ENCODE results near the gene DAPP1. TPM values are rescaled to one million over a fixed set of nuclear protein-coding genes. Genes with fewer than 3 reads are reported as not detected.

The DAPP1 gene
- total RNA-seq, 2 experiments from 2014 or later, result 24.6 to 25.3 TPM

DNA sequence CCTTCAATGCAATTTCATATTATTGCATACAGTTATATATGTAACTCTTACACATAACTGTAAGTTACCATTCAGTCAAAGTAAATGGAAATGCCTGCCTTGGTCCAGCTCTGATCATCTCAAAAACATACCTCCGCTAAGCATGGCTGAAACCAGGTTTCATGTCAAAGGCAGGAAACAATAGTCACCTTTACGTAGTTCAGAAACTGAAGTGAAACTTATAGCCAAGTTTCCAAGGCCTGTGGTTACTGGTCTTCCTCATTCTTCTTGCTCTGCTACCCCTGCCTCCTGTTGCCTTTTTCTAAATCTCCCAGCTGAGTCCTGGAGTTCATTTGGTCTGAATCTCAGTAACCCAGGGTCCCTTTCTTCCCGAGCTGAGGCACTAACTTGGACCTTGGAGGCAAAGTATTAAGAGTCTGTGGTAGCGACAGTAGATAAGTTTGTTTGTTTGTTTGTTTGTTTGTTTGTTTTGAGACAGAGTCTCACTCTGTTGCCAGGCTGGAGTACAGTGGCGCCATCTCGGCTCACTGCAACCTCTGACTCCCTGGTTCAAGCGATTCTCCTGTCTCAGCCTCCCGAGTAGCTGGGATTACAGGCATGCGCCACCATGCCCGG lies 30.8 kb downstream of the DAPP1 start:
- CTCF ChIA-PET, result interaction anchor here (1.0 to 4.2 kb wide), 10 partner anchors 10 to 246 kb away, joined by 3 to 21 read pairs (median 4); partner anchors contain the start of genes DAPP1 and LAMTOR3
- H3K4me1 Mint-ChIP-seq, result peaks cover 73% of the 10 kb centered on the region
- peak overlapping the region; percentile 97 for H3K27ac Mint-ChIP-seq
- H3K9me3 Mint-ChIP-seq (ENCODE audit: low read depth), result no peaks in the 10 kb centered on the region
- H3K36me3 Mint-ChIP-seq, result peaks cover 32% of the 10 kb centered on the region
- DNase-seq (peak; percentile 50), ATAC-seq (peak; percentile 57)
- no peaks in the 10 kb centered on the region for H3K27me3 Mint-ChIP-seq
- peak overlapping the region; percentile 43 for H3K4me3 Mint-ChIP-seq

- CTCF ChIA-PET, result interaction anchor here (1.0 to 3.7 kb wide), 4 partner anchors 9 to 43 kb away, joined by 3 to 21 read pairs (median 3); no protein-coding TSS in a partner anchor
- H3K36me3 Mint-ChIP-seq, result peaks cover 31% of the 10 kb centered on the region
- H3K27me3 Mint-ChIP-seq, result no peaks in the 10 kb centered on the region
- no peak overlapping the region for H3K4me3 Mint-ChIP-seq
- no peak for ATAC-seq
- H3K4me1 Mint-ChIP-seq, result peaks cover 80% of the 10 kb centered on the region
- H3K9me3 Mint-ChIP-seq (ENCODE audit: low read depth), result no peaks in the 10 kb centered on the region
- DNase-seq, result peak; percentile 49
- H3K27ac Mint-ChIP-seq, result peak overlapping the region; percentile 97
These were observed 32.0 kb downstream of the DAPP1 start for GRCh38 chr4:99848591-99849001.

GRCh38 chr4:99852199-99852749 lies 35.6 kb downstream of the DAPP1 start:
- H3K4me3 Mint-ChIP-seq, result peak overlapping the region; percentile 61
- no peak for DNase-seq
- no peaks in the 10 kb centered on the region for H3K27me3 Mint-ChIP-seq

GRCh38 chr4:99853190-99853589 lies 36.6 kb downstream of the DAPP1 start:
- no peak for ATAC-seq
- H3K4me1 Mint-ChIP-seq, result peaks cover 81% of the 10 kb centered on the region
- H3K36me3 Mint-ChIP-seq, result peaks cover 58% of the 10 kb centered on the region
- no peaks in the 10 kb centered on the region for H3K9me3 Mint-ChIP-seq (ENCODE audit: low read depth)
- H3K27me3 Mint-ChIP-seq, result no peaks in the 10 kb centered on the region
- no peak overlapping the region for H3K4me3 Mint-ChIP-seq
- DNase-seq, result no peak
- CTCF ChIA-PET, result interaction anchor here (1.1 kb wide), 1 partner anchor 32 kb away, joined by 4 read pairs; no protein-coding TSS in a partner anchor
- H3K27ac Mint-ChIP-seq, result peak overlapping the region; percentile 47

More at GRCh38 chr4:99852199-99852749, 35.6 kb downstream of the DAPP1 start:
- H3K4me1 Mint-ChIP-seq, result peaks cover 84% of the 10 kb centered on the region
- no peaks in the 10 kb centered on the region for H3K9me3 Mint-ChIP-seq (ENCODE audit: low read depth)
- CTCF ChIA-PET, result interaction anchor here (0.9 to 2.2 kb wide), 3 partner anchors 9 to 44 kb away, joined by 3 to 10 read pairs (median 3); no protein-coding TSS in a partner anchor
- H3K27ac Mint-ChIP-seq, result peak overlapping the region; percentile 95
- ATAC-seq, result no peak
- H3K36me3 Mint-ChIP-seq, result peaks cover 52% of the 10 kb centered on the region

- CTCF ChIA-PET, result interaction anchor here (1.1 to 1.2 kb wide), 2 partner anchors 31 to 42 kb away, joined by 3 to 4 read pairs; no protein-coding TSS in a partner anchor
- ATAC-seq, result no peak
- DNase-seq, result no peak
- Mint-ChIP-seq H3K36me3 (peaks cover 60% of the 10 kb centered on the region), H3K9me3 (ENCODE audit: low read depth) (no peaks in the 10 kb centered on the region), H3K27me3 (no peaks in the 10 kb centered on the region), H3K4me1 (peaks cover 75% of the 10 kb centered on the region), H3K27ac (no peak overlapping the region), H3K4me3 (no peak overlapping the region)
These were observed 37.4 kb downstream of the DAPP1 start for GRCh38 chr4:99853999-99854398.

DNA sequence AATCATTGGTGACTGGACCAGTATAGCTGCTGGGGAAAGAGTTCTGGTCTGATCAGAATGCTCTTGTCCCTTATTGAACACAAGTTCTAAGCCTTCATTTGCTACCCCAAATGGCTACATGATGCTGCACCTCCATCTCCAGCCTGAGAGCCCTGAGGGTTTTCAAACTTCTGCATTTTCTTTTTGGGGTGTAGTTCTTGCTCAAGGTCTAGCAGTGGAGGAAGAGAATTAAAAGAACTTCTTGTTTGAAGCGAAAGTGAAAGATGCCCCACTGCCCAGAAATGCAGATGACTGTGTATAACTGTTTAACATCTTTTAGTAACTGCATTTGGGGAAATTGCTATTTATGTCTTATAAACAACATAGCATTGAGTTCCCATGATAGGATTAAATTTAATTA lies 39.1 kb downstream of the DAPP1 start:
- no peaks in the 10 kb centered on the region for H3K9me3 Mint-ChIP-seq (ENCODE audit: low read depth)
- no peaks in the 10 kb centered on the region for H3K27me3 Mint-ChIP-seq
- H3K36me3 Mint-ChIP-seq, result peaks cover 60% of the 10 kb centered on the region
- CTCF ChIA-PET, result interaction anchor here (0.8 to 3.2 kb wide), 6 partner anchors 29 to 95 kb away, joined by 3 to 9 read pairs (median 4); partner anchors contain the start of genes DAPP1 and DNAJB14
- peaks cover 65% of the 10 kb centered on the region for H3K4me1 Mint-ChIP-seq
- peak overlapping the region; percentile 57 for H3K4me3 Mint-ChIP-seq
- H3K27ac Mint-ChIP-seq, result peak overlapping the region; percentile 97
- DNase-seq (peak; percentile 55), ATAC-seq (peak; percentile 48)

DNA sequence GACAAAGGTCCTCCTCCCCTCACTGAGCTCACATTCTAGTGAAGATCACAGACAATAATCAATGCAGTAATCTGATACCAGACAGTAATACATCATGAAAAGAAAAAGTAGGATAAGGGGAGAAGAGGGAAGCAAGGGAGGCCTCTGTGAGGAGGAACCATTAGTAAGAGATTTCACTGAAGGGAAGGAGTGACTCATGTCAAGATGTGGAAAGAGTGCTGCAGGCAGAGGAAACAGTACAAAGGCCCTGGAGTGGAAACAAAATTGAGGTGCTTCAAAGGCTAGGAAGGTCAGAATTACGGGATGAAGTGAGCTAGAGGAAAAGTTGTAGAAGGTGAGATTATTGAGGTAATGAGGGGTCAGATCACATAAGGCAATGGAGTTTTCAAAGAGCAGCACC lies 39.5 kb downstream of the DAPP1 start:
- CTCF ChIA-PET, result interaction anchor here (0.8 to 3.2 kb wide), 8 partner anchors 10 to 95 kb away, joined by 3 to 9 read pairs (median 4); partner anchors contain the start of genes DAPP1 and DNAJB14
- DNase-seq (peak; percentile 51), ATAC-seq (peak; percentile 68)
- Mint-ChIP-seq H3K9me3 (ENCODE audit: low read depth) (no peaks in the 10 kb centered on the region), H3K36me3 (peaks cover 58% of the 10 kb centered on the region), H3K4me3 (peak overlapping the region; percentile 52), H3K4me1 (peaks cover 64% of the 10 kb centered on the region), H3K27ac (peak overlapping the region; percentile 97), H3K27me3 (no peaks in the 10 kb centered on the region)

GRCh38 chr4:99857307-99857706 lies 40.7 kb downstream of the DAPP1 start:
- H3K9me3 Mint-ChIP-seq (ENCODE audit: low read depth), result no peaks in the 10 kb centered on the region
- CTCF ChIA-PET, result interaction anchor here (0.9 to 3.2 kb wide), 6 partner anchors 9 to 90 kb away, joined by 3 to 9 read pairs (median 4); partner anchors contain the start of gene DNAJB14
- peaks cover 64% of the 10 kb centered on the region for H3K36me3 Mint-ChIP-seq
- peak overlapping the region; percentile 17 for H3K27ac Mint-ChIP-seq
- no peak overlapping the region for H3K4me3 Mint-ChIP-seq
- H3K27me3 Mint-ChIP-seq, result no peaks in the 10 kb centered on the region
- no peak for ATAC-seq
- H3K4me1 Mint-ChIP-seq, result peaks cover 66% of the 10 kb centered on the region
- no peak for DNase-seq

GRCh38 chr4:99859618-99860017 lies 43.0 kb downstream of the DAPP1 start:
- no peak overlapping the region for H3K4me3 Mint-ChIP-seq
- H3K27ac Mint-ChIP-seq, result no peak overlapping the region
- no peak for DNase-seq

DNA sequence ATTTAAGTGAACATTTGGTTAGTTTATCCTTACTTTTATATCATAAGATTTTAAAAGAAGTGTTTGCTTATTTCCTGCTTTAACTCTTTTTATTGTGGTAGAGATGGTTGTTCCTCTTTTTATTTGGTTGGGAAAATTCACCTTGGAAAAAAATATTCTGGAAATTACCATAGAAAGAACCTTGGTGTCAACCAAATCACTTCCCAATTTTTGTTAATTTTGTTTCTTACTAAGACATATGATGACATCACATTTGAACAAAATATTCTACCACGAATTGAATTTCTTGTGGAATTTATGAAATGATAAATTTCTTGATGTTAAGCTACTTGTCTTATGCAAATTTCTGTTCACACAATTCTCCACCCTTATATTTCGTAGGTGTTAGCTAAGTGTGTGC lies 43.9 kb downstream of the DAPP1 start:
- DNase-seq (no peak), ATAC-seq (no peak)
- H3K9me3 Mint-ChIP-seq (ENCODE audit: low read depth), result no peaks in the 10 kb centered on the region
- H3K4me1 Mint-ChIP-seq, result peaks cover 46% of the 10 kb centered on the region
- H3K27me3 Mint-ChIP-seq, result no peaks in the 10 kb centered on the region
- H3K27ac Mint-ChIP-seq, result no peak overlapping the region
- H3K36me3 Mint-ChIP-seq, result peaks cover 57% of the 10 kb centered on the region
- CTCF ChIA-PET, result interaction anchor here (2.1 to 4.6 kb wide), 2 partner anchors 14 to 44 kb away, joined by 6 to 21 read pairs; partner anchors contain the start of gene DAPP1
- H3K4me3 Mint-ChIP-seq, result no peak overlapping the region

More at GRCh38 chr4:99859618-99860017, 43.0 kb downstream of the DAPP1 start:
- CTCF ChIA-PET, result interaction anchor here (1.1 to 4.6 kb wide), 2 partner anchors 9 to 13 kb away, joined by 3 to 21 read pairs; no protein-coding TSS in a partner anchor
- peaks cover 57% of the 10 kb centered on the region for H3K36me3 Mint-ChIP-seq
- ATAC-seq, result no peak
- no peaks in the 10 kb centered on the region for H3K9me3 Mint-ChIP-seq (ENCODE audit: low read depth)
- H3K27me3 Mint-ChIP-seq, result no peaks in the 10 kb centered on the region
- peaks cover 55% of the 10 kb centered on the region for H3K4me1 Mint-ChIP-seq

GRCh38 chr4:99861120-99861905 lies 44.7 kb downstream of the DAPP1 start:
- H3K27ac Mint-ChIP-seq, result peak overlapping the region; percentile 75
- H3K9me3 Mint-ChIP-seq (ENCODE audit: low read depth), result no peaks in the 10 kb centered on the region
- H3K27me3 Mint-ChIP-seq, result no peaks in the 10 kb centered on the region
- DNase-seq, result peak; percentile 73
- ATAC-seq, result peak; percentile 75
- no peak overlapping the region for H3K4me3 Mint-ChIP-seq
- H3K36me3 Mint-ChIP-seq, result peaks cover 57% of the 10 kb centered on the region
- peaks cover 40% of the 10 kb centered on the region for H3K4me1 Mint-ChIP-seq
- CTCF ChIA-PET, result interaction anchor here (0.6 to 4.6 kb wide), 4 partner anchors 9 to 987 kb away, joined by 3 to 21 read pairs (median 4); partner anchors contain the start of gene DAPP1

- ATAC-seq (no peak), DNase-seq (no peak)
- H3K4me3 Mint-ChIP-seq, result no peak overlapping the region
- H3K9me3 Mint-ChIP-seq (ENCODE audit: low read depth), result no peaks in the 10 kb centered on the region
- H3K4me1 Mint-ChIP-seq, result peaks cover 35% of the 10 kb centered on the region
- no peak overlapping the region for H3K27ac Mint-ChIP-seq
- CTCF ChIA-PET, result interaction anchor here (1.2 kb wide), 1 partner anchor 17 kb away, joined by 4 read pairs; no protein-coding TSS in a partner anchor
- peaks cover 58% of the 10 kb centered on the region for H3K36me3 Mint-ChIP-seq
- no peaks in the 10 kb centered on the region for H3K27me3 Mint-ChIP-seq
These were observed 47.2 kb downstream of the DAPP1 start for GRCh38 chr4:99863804-99864203.

Measured in activated CD8-positive, alpha-beta memory T cell treated with anti-CD3 and anti-CD28 coated beads, Interleukin-2, amount 10 ng/mL, durations not matched to agents 7 days and 5 days (primary cell).